HG02798 (cell line): Measurements from ENCODE around the gene GYPE.
"Not testable (repeated sequence)": the region's sequence is repeated elsewhere in the genome, so short reads cannot be mapped to it uniquely, and the experiment has no call there.

ENCODE experiments used
- ATAC-seq: cut with Tn5 transposase; IDR thresholded peaks from one replicate; pipeline ENCODE4 v1.9.1; 2021; ENCODE audit warnings: mild to moderate bottlenecking; ENCODE audit not compliant: unreplicated experiment, poor library complexity

GYPE gene

DNA sequence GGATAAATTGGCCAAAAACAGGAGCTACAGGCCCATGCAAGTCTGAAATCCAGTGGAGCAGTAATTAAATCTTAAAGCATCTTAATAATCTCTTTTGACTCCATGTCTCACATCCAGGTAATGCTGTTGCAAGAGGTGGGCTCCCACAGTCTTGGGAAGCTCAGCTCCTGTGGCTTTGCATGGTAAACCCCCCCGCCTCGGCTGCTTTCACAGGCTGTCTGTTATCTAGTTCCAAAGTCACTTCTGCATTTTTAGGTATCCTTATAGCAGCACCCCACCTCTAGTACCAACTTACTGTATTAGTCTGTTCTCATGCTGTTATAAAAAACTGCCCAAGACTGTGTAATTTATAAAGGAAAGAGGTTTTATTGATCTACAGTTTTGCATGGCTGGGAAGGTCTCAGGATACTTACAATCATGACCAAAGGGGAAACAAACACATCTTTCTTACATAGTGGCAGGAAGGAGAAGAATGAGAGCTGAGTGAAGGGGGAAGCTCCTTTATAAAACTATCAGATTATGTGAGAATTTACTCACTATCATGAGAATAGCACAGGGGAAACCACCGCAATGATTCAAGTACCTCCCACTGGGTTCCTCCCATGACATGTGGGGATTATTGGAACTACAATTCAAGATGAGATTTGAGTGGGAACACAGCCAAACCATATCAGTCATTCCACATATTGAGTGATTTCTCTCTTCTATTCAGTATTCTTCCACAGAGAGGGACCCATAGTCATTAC, 34.7 kb downstream of the GYPE start:
- not testable (repeated sequence) for ATAC-seq

DNA sequence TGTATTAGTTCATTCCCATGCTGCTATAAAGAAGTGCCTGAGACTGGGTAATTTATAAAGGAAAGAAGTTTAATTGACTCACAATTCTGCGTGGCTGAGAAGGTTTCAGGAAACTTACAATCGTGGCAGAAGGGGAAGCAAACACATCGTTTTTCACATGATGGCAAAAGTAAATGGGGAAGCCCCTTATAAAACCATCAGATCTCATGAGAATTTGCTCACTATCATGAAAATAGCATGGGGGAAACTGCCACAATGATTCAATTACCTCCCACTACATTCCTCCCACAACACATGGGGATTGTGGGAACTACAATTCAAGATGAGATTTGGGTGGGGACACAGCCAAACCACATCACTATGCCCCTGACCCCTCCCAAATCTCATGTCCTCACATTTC, 35.4 kb downstream of the GYPE start:
- not testable (repeated sequence) for ATAC-seq

DNA sequence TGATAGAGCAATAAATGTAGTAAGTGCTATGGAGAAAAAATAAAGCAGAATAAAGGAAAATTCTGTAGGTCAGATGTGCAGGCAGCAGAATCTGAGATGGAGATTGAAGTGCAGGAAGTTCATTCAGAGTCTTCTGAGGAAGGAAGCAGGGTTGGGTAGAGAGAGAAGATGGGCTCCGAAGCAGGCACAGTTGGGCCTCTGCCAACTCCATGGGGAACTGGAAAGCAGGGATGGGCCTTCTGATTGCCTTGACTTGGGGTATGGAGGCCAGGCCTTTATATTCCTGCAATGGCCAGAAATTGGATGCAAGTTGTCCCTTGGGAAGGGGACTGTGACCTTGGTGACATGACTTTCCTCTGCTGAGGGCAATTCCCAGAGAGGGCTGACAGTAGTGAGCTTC, 42.6 kb downstream of the GYPE start:
- ATAC-seq, result not testable (repeated sequence)

DNA sequence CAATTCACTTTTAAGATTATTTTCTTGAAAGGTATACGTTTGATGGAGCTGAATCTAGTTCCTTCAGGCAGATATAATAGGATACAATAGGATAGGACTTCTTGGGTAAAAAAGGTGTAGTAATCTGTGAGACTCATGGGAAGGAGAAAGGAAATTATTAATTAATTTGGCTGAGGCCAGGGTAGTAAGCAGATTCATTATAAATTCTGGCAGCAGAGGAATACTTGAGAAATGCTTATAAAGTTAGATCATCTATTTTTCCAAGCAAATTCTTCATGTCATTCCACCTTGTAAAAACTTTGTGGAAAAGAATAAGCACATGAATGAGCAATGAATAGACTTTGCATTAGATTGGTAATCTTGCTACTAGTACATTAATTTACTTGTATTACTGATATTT, 46.9 kb downstream of the GYPE start:
- ATAC-seq, result no peak

DNA sequence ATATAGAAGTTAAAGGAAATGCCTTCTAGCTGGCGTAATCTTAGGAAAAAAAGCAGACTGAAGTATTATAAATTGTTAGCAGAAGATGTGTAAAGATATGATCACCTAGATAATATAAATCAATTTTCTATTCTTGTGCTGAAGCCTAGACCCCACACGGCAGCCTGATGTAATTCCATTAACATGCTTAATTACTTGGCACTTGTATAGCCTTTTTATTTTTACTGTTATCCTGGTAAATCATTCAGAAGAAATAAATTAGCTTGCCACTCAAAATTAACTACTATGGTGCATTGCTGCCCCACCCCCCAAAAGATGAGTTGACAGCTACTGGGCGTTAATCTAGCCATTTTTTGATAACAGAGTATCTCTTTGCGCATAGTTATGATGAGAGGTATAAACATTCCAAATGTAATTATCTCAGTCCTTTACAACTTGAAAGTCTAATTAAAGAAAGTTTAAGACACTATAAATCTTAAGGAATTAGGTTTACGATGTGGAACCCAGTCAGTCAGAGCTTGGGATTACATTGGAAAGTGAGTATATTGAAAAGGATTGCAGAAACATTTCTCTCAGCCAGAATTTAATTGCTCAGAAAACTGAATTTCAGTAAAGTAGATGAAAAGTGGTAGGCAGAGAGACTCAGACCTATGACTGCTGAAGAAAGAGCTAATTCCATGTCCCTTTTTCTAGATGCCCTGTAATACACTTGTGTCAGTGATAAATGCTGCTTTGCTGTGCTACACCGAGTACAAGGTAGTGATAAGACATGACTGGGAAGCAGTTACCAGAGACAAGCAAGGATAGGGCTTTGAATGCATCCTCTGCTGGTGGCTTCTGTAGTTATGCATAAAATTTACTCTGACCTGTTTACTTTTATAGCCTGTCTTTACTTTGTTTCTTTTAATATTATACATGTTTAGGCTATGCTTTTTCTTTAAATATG, 47.7 kb downstream of the GYPE start:
- ATAC-seq, result not testable (repeated sequence)

DNA sequence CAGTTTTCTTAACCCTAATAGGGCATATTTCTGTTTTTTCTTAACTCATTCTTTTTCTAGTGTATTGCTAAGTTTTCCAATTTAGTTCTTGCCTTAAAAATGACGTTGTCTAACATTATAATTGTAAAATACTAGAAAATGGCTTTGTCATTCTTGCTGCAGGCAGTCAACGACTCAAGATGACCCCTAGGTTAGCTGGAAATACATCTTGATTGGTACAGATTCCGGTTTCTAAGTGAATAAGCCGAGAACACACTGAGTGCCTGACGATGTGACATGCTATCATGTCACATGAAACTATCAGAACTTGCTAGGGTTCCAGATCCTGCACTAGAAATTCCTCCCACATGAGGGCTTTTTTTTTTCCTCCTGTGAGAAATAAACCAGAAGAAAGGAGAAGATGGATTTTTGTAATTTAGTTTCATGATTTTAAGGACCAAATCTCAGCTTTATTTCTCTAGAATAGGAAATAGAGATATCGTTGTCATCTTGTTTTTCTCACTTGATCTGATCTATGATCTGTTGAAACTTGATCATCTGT, 49.3 kb downstream of the GYPE start:
- not testable (repeated sequence) for ATAC-seq

DNA sequence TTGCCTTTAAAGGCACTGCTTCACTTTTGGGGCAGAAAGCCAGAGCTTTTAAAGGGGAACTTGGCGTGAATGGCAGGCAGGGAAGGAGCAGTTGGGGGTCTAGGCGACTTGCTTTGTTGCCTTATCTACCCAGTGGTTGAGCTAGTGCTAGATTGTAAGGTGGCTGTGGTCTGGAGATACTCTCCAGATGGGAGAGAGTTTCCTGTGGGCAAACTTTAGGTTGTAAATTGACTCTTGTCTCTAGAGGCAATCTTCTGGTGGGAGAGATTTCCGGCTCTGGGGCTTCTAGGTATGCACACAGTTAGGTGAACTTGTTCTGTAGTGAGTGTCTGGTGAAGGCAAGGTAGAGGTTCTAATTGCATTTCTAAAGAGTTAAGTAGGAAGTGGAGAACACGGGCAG, 50.7 kb downstream of the GYPE start:
- not testable (repeated sequence) for ATAC-seq

DNA sequence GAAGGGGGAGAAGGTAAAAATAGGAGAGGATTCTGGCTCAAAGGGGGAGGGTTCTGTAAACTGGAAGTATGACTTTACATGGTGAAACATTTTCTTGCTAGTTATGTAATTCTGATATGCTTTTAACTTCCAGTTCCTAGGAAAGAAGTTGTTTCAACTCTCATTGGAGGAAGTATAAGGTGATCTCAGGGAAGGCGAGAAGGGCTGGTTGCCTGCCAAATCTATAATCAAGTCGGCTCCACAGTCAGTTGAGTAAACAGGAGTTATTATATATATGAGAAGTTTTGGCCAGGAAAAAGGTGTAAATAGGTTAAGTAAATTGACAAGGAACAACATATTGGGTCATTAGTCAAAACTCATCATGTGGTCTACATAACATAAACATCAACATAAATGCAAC, 56.1 kb downstream of the GYPE start:
- not testable (repeated sequence) for ATAC-seq

DNA sequence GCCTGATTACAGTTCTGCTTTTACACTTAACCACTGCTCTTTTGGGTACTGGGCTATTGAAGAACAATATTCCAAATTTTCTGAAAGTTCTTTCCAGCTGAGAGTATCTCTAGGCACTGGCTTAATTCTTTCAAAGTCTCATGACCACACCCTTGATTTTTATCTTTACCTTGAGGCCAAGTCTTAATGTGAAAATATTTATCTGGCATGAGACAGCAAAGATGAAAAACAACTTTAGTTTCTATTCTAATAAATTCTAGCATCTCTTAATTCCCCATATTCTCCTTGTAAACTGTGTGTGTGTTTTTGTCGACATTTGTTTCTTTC, 61.9 kb downstream of the GYPE start:
- not testable (repeated sequence) for ATAC-seq

DNA sequence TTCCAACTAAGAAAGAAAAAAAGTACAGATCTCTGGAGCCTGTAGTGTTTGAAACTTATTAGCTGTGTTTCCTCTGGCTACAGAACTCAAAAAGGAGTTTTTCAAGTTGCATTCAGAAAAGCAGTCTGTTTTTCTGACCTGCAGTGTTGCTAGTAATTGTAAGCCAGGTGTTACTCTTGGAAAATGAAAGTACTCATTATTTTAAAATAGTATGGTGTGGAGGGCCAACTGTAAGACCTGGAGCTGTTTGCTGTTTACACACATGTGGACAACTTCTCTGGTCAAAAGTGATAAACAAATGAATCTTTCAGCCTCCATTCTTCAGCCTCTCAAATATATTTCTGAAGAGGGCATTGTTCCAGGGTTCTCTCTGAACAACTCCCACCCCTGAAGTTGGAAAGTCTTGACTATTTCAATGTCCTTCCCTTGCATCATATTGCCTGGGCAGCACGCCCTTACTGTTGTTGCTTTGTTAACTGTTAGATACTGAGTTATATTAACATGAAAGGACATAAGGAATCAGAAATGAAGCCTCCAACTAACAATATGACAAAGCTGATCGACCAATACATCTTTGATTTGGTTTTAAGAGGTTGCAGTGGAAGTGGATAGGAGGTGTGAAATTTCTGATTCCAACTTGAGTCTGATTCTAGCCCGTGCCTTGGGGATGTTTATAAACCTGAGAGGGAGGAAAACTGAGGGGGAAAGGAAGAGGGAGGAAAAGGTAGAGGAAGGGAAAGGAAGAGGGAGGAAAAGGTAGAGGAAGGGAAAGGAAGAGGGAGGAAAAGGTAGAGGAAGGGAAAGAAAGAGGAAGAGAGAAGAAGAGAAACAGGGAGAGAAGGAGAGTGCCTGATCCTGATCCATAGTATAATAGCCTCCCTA, 62.5 kb downstream of the GYPE start:
- peak; percentile 61 for ATAC-seq

DNA sequence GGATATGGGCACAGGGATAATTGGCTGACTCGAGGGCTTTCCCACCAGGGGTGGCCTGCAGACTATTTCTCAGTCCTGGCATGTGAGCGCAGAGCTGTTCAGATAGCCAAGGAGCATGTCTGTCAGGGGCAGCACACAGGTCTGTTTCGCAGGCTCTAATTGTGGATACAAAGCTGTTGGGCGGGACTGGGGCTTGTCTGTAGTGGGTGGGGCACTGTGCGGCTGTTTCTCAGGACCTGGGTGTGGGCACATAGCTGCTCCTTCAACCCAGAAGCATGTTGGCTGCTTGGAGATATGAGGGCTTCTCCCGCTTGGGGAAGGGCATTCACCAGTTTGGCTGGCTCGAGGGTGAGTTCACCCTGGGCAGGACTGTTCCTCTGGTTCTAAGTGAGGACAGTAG, 65.9 kb downstream of the GYPE start:
- ATAC-seq, result not testable (repeated sequence)

DNA sequence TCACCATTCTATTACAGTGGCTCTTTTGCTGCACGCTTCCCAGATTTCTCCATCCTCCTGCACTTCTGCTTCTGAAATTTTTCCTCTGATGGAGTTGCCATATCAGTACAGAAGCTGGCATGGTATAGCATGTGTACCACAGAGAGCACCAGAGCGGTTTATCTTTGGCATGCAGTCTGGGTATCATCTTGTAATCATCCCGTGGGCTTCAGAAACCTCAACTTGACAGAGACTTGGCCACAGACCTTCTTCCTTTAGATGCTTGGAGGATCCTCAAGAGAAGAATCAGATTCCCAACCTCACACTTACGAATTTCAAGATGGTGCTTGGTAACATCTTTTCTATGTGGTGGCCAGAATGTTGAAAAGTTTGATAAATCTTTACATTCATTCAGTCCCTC, 71.2 kb downstream of the GYPE start:
- not testable (repeated sequence) for ATAC-seq

DNA sequence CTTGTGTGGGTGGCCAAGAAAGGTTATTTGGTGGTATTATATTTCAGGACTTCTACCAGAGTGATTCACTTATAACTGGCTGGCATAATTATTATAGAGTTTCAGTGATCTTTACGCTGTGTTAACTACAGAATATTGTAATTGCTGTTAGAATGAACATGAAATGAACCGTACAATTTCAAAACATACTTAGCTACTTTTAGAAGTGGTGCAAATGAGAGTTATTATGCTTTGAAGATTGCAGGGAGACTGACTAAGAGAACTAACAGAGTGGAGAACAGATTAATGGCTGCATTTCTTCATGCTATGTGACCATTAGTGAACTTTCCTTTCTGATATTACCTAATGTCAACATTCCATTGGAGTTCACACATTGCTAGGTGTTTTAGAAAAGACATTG, 71.7 kb downstream of the GYPE start:
- not testable (repeated sequence) for ATAC-seq

DNA sequence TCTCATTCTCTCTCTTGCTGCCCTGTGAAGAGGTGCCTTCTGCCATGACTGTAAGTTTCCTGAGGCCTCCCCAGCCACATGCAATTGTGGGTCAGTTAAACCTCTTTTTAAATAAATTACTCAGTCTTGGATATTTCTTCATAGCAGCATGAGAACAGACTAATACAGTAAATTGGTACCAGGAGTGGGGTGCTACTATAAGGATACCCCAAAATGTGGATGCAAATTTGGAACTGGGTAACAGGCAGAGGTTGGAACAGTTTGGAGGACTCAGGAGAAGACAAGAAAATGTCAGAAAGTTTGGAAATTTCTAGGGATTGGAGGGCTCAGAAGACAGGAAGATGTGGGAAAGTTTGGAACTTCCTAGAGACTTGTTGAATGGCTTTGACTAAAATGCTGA, 74.8 kb downstream of the GYPE start:
- ATAC-seq, result not testable (repeated sequence)

DNA sequence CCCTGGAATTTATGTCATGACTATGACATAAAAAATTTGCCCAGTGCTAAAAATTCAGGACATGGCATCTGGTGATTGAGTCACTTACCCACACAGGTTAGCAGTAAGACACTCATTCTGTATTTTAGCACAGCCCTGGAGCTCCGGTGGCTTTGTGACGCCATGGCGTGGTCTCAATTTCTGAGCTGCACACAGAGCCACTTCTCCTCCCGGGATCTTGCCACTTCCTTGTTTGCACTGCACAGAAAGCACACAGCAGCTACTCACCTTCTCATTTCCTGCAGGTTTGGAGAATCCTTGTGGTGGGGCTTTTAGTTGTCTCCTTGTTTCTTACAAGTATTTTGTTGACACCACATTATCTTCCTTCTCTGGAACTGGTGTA, 76.1 kb downstream of the GYPE start:
- not testable (repeated sequence) for ATAC-seq
